Measurements from ENCODE around the gene LAMA2. TPM values are rescaled to one million over a fixed set of nuclear protein-coding genes. Genes with fewer than 3 reads are reported as not detected.

The LAMA2 gene
- total and polyA plus RNA-seq, 4 donors = 6.0 to 86.5 (median 46.4) TPM

- Histone ChIP-seq H3K4me1 (ENCODE audit: control insufficient read depth in 1 of 2, insufficient read depth in 2 of 2, low read length in 2 of 2) (no peaks in the 10 kb centered on the region), H3K27me3 (ENCODE audit: control insufficient read depth in 1 of 2, insufficient read depth in 2 of 2, low read length in 1 of 2) (no peaks in the 10 kb centered on the region), H3K9me3 (ENCODE audit: control insufficient read depth, low read length) (no peaks in the 10 kb centered on the region), H3K36me3 (ENCODE audit: control insufficient read depth in 1 of 2, insufficient read depth in 2 of 2, low read length in 1 of 2) (no peaks in the 10 kb centered on the region), H3K27ac (ENCODE audit: low read depth in 1 of 2, low read length in 2 of 2) (no peak overlapping the region), H3K4me3 (ENCODE audit: low read length in 2 of 2) (no peak overlapping the region)
- ATAC-seq (ENCODE audit: low FRiP score) (no peak), DNase-seq (no peak)
- intact Hi-C loops (cut with DNase I) = no loop called here
These were observed 81.8 kb downstream of the LAMA2 start for GRCh38 chr6:128964771-128965170.

- H3K27ac ChIP-seq (ENCODE audit: low read depth in 1 of 2, low read length in 2 of 2) = no peak overlapping the region
- H3K4me1 ChIP-seq (ENCODE audit: control insufficient read depth in 1 of 2, insufficient read depth in 2 of 2, low read length in 2 of 2) = no peaks in the 10 kb centered on the region
- DNase-seq (no peak), ATAC-seq (ENCODE audit: low FRiP score) (no peak)
- H3K4me3 ChIP-seq (ENCODE audit: low read length in 2 of 2) = no peak overlapping the region
- H3K36me3 ChIP-seq (ENCODE audit: control insufficient read depth in 1 of 2, insufficient read depth in 2 of 2, low read length in 1 of 2) = no peaks in the 10 kb centered on the region
- WGBS, 2 donors = 92 to 97% methylated on average over 1 of the region's 1 CpG
- no peaks in the 10 kb centered on the region for H3K27me3 ChIP-seq (ENCODE audit: control insufficient read depth in 1 of 2, insufficient read depth in 2 of 2, low read length in 1 of 2)
- intact Hi-C loops (cut with DNase I) = no loop called here
- H3K9me3 ChIP-seq (ENCODE audit: control insufficient read depth, low read length) = no peaks in the 10 kb centered on the region
These were observed 84.0 kb downstream of the LAMA2 start for GRCh38 chr6:128966934-128967333.

- Histone ChIP-seq H3K27ac (ENCODE audit: low read depth in 1 of 2, low read length in 2 of 2) (no peak overlapping the region), H3K36me3 (ENCODE audit: control insufficient read depth in 1 of 2, insufficient read depth in 2 of 2, low read length in 1 of 2) (no peaks in the 10 kb centered on the region), H3K4me3 (ENCODE audit: low read length in 2 of 2) (no peak overlapping the region), H3K27me3 (ENCODE audit: control insufficient read depth in 1 of 2, insufficient read depth in 2 of 2, low read length in 1 of 2) (no peaks in the 10 kb centered on the region), H3K4me1 (ENCODE audit: control insufficient read depth in 1 of 2, insufficient read depth in 2 of 2, low read length in 2 of 2) (no peaks in the 10 kb centered on the region), H3K9me3 (ENCODE audit: control insufficient read depth, low read length) (no peaks in the 10 kb centered on the region)
- intact Hi-C loops (cut with DNase I) = no loop called here
- ATAC-seq (ENCODE audit: low FRiP score) = no peak
- no peak for DNase-seq
- 51 to 52% methylated on average over 2 of the region's 2 CpGs for WGBS, 2 donors
These were observed 96.1 kb downstream of the LAMA2 start for GRCh38 chr6:128979071-128979470.

- no peak for DNase-seq
- H3K4me1 ChIP-seq (ENCODE audit: control insufficient read depth in 1 of 2, insufficient read depth in 2 of 2, low read length in 2 of 2) = no peaks in the 10 kb centered on the region
- H3K36me3 ChIP-seq (ENCODE audit: control insufficient read depth in 1 of 2, insufficient read depth in 2 of 2, low read length in 1 of 2) = no peaks in the 10 kb centered on the region
- no peak overlapping the region for H3K27ac ChIP-seq (ENCODE audit: low read depth in 1 of 2, low read length in 2 of 2)
- intact Hi-C loops (cut with DNase I) = no loop called here
- WGBS, 2 donors = 82 to 87% methylated on average over 3 of the region's 3 CpGs
- H3K27me3 ChIP-seq (ENCODE audit: control insufficient read depth in 1 of 2, insufficient read depth in 2 of 2, low read length in 1 of 2) = no peaks in the 10 kb centered on the region
- no peak overlapping the region for H3K4me3 ChIP-seq (ENCODE audit: low read length in 2 of 2)
- no peak for ATAC-seq (ENCODE audit: low FRiP score)
- H3K9me3 ChIP-seq (ENCODE audit: control insufficient read depth, low read length) = no peaks in the 10 kb centered on the region
These were observed 98.8 kb downstream of the LAMA2 start for GRCh38 chr6:128981716-128982115.

GRCh38 chr6:128990360-128990759 is 107.4 kb downstream of the LAMA2 start:
- Histone ChIP-seq H3K9me3 (ENCODE audit: control insufficient read depth, low read length) (no peaks in the 10 kb centered on the region), H3K27me3 (ENCODE audit: control insufficient read depth in 1 of 2, insufficient read depth in 2 of 2, low read length in 1 of 2) (no peaks in the 10 kb centered on the region), H3K4me3 (ENCODE audit: low read length in 2 of 2) (no peak overlapping the region), H3K36me3 (ENCODE audit: control insufficient read depth in 1 of 2, insufficient read depth in 2 of 2, low read length in 1 of 2) (no peaks in the 10 kb centered on the region), H3K27ac (ENCODE audit: low read depth in 1 of 2, low read length in 2 of 2) (no peak overlapping the region), H3K4me1 (ENCODE audit: control insufficient read depth in 1 of 2, insufficient read depth in 2 of 2, low read length in 2 of 2) (no peaks in the 10 kb centered on the region)
- 79 to 95% methylated on average over 3 of the region's 3 CpGs for whole genome bisulfite sequencing, 2 donors
- no peak for ATAC-seq (ENCODE audit: low FRiP score)
- DNase-seq = no peak
- intact Hi-C loops (cut with DNase I) = no loop called here

GRCh38 chr6:128990915-128991314 is 108.0 kb downstream of the LAMA2 start:
- Histone ChIP-seq H3K27me3 (ENCODE audit: control insufficient read depth in 1 of 2, insufficient read depth in 2 of 2, low read length in 1 of 2) (no peaks in the 10 kb centered on the region), H3K27ac (ENCODE audit: low read depth in 1 of 2, low read length in 2 of 2) (no peak overlapping the region), H3K9me3 (ENCODE audit: control insufficient read depth, low read length) (no peaks in the 10 kb centered on the region), H3K4me3 (ENCODE audit: low read length in 2 of 2) (no peak overlapping the region), H3K36me3 (ENCODE audit: control insufficient read depth in 1 of 2, insufficient read depth in 2 of 2, low read length in 1 of 2) (no peaks in the 10 kb centered on the region), H3K4me1 (ENCODE audit: control insufficient read depth in 1 of 2, insufficient read depth in 2 of 2, low read length in 2 of 2) (no peaks in the 10 kb centered on the region)
- WGBS, 2 donors = 84 to 85% methylated on average over 8 of the region's 8 CpGs
- ATAC-seq (ENCODE audit: low FRiP score) (no peak), DNase-seq (no peak)
- intact Hi-C loops (cut with DNase I) = no loop called here

GRCh38 chr6:128993166-128993565 is 110.2 kb downstream of the LAMA2 start:
- no peaks in the 10 kb centered on the region for H3K36me3 ChIP-seq (ENCODE audit: control insufficient read depth in 1 of 2, insufficient read depth in 2 of 2, low read length in 1 of 2)
- no peaks in the 10 kb centered on the region for H3K27me3 ChIP-seq (ENCODE audit: control insufficient read depth in 1 of 2, insufficient read depth in 2 of 2, low read length in 1 of 2)
- 90 to 95% methylated on average over 4 of the region's 4 CpGs for WGBS, 2 donors
- DNase-seq (no peak), ATAC-seq (ENCODE audit: low FRiP score) (no peak)
- no peak overlapping the region for H3K27ac ChIP-seq (ENCODE audit: low read depth in 1 of 2, low read length in 2 of 2)
- H3K4me1 ChIP-seq (ENCODE audit: control insufficient read depth in 1 of 2, insufficient read depth in 2 of 2, low read length in 2 of 2) = no peaks in the 10 kb centered on the region
- intact Hi-C loops (cut with DNase I) = no loop called here
- peaks cover 2% of the 10 kb centered on the region for H3K9me3 ChIP-seq (ENCODE audit: control insufficient read depth, low read length)
- H3K4me3 ChIP-seq (ENCODE audit: low read length in 2 of 2) = no peak overlapping the region

GRCh38 chr6:128997880-128998279 is 114.9 kb downstream of the LAMA2 start:
- WGBS, 2 donors = 85 to 95% methylated on average over 5 of the region's 5 CpGs
- intact Hi-C loops (cut with DNase I) = no loop called here
- no peak for ATAC-seq (ENCODE audit: low FRiP score)

GRCh38 chr6:129006724-129007514 is 124.0 kb downstream of the LAMA2 start:
- ATAC-seq (ENCODE audit: low FRiP score) = no peak

More at GRCh38 chr6:128997880-128998279, 114.9 kb downstream of the LAMA2 start:
- H3K9me3 ChIP-seq (ENCODE audit: control insufficient read depth, low read length) = peaks cover 2% of the 10 kb centered on the region
- no peaks in the 10 kb centered on the region for H3K36me3 ChIP-seq (ENCODE audit: control insufficient read depth in 1 of 2, insufficient read depth in 2 of 2, low read length in 1 of 2)
- H3K27ac ChIP-seq (ENCODE audit: low read depth in 1 of 2, low read length in 2 of 2) = no peak overlapping the region
- H3K4me1 ChIP-seq (ENCODE audit: control insufficient read depth in 1 of 2, insufficient read depth in 2 of 2, low read length in 2 of 2) = no peaks in the 10 kb centered on the region
- no peak overlapping the region for H3K4me3 ChIP-seq (ENCODE audit: low read length in 2 of 2)
- no peaks in the 10 kb centered on the region for H3K27me3 ChIP-seq (ENCODE audit: control insufficient read depth in 1 of 2, insufficient read depth in 2 of 2, low read length in 1 of 2)
- no peak for DNase-seq

More at GRCh38 chr6:129006724-129007514, 124.0 kb downstream of the LAMA2 start:
- WGBS, 2 donors = 55 to 56% methylated on average over 4 of the region's 4 CpGs
- Histone ChIP-seq H3K9me3 (ENCODE audit: control insufficient read depth, low read length) (no peaks in the 10 kb centered on the region), H3K27ac (ENCODE audit: low read depth in 1 of 2, low read length in 2 of 2) (no peak overlapping the region), H3K27me3 (ENCODE audit: control insufficient read depth in 1 of 2, insufficient read depth in 2 of 2, low read length in 1 of 2) (no peaks in the 10 kb centered on the region), H3K4me3 (ENCODE audit: low read length in 2 of 2) (no peak overlapping the region), H3K4me1 (ENCODE audit: control insufficient read depth in 1 of 2, insufficient read depth in 2 of 2, low read length in 2 of 2) (no peaks in the 10 kb centered on the region), H3K36me3 (ENCODE audit: control insufficient read depth in 1 of 2, insufficient read depth in 2 of 2, low read length in 1 of 2) (no peaks in the 10 kb centered on the region)
- intact Hi-C loops (cut with DNase I) = no loop called here
- DNase-seq = no peak
